ENCODE data around the gene ERC1. TPM values are rescaled to one million over a fixed set of nuclear protein-coding genes. Genes with fewer than 3 reads are reported as not detected.

The ERC1 gene
- total RNA-seq, 1 experiment from 2014 or later = 40.4 TPM

DNA sequence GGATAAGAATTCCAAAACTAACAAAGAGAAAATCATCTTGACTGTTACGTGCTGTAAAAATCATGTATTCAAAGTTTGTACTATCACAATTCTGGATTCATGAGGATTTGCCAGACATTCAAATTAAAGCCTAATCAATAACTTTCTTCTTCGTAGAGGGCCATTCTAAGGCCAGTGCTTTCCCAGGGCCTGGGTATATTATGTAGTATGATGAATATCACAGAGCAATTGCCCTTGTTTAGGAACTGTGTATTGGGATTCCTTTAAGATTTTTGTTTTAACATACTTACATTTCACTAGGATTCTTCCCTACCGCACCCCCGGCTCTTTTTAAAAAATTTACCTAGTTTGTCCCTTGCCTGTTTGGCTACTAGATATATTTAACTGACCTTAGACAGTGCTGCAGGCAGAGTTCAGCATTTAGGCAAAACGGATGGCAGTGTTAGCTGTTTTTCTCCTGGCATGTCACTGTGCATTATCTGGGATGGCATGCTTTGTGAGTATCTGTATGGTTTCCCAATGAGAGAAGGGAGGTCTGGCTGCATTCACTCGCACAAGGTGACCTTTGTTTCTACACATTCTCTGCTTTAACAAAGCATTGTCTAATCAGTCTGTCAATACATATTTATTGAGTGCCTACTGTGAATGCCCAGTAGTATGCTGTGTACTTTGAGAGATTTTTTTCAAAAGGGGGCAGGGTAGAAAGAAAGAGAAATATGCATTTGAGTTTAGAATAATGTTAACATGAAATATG, 63.3 kb downstream of the ERC1 start:
- Histone ChIP-seq H3K9me3 (ENCODE audit: control insufficient read depth, insufficient read depth, low read depth, low read length) (no peaks in the 10 kb centered on the region; the same call in 1 of the 2 replicates), H3K36me3 (ENCODE audit: control insufficient read depth, insufficient read depth, low read length) (no peaks in the 10 kb centered on the region), H3K4me3 (ENCODE audit: low read depth in 2 of 2, low read length in 2 of 2) (no peak overlapping the region), H3K4me1 (ENCODE audit: control insufficient read depth, insufficient read depth, low read length) (no peaks in the 10 kb centered on the region), H3K27me3 (ENCODE audit: control insufficient read depth, insufficient read depth, low read length) (no peaks in the 10 kb centered on the region), H3K27ac (ENCODE audit: low read length) (no peak overlapping the region)
- BruUV-seq (replicated peaks) = no TSS peak
- CTCF ChIA-PET = no interaction called here
- ATAC-seq = no peak
- in situ Hi-C loops (cut with HindIII; ENCODE audit: low pct_unique_long_range_greater_than_20kb, low sequenced_read_pairs) = no loop called here
- no peak for DNase-seq (ENCODE audit: low read depth, low spot score)
- TF ChIP-seq, protein P1, sequence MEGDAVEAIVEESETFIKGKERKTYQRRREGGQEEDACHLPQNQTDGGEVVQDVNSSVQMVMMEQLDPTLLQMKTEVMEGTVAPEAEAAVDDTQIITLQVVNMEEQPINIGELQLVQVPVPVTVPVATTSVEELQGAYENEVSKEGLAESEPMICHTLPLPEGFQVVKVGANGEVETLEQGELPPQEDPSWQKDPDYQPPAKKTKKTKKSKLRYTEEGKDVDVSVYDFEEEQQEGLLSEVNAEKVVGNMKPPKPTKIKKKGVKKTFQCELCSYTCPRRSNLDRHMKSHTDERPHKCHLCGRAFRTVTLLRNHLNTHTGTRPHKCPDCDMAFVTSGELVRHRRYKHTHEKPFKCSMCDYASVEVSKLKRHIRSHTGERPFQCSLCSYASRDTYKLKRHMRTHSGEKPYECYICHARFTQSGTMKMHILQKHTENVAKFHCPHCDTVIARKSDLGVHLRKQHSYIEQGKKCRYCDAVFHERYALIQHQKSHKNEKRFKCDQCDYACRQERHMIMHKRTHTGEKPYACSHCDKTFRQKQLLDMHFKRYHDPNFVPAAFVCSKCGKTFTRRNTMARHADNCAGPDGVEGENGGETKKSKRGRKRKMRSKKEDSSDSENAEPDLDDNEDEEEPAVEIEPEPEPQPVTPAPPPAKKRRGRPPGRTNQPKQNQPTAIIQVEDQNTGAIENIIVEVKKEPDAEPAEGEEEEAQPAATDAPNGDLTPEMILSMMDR (IDR thresholded peaks at IDR 0.05) = no peak
- TF ChIP-seq TCF7L2 (IDR thresholded peaks at IDR 0.05; ENCODE audit: low read depth, low read length) (no peak), SIN3A (IDR thresholded peaks at IDR 0.05; ENCODE audit: borderline replicate concordance, insufficient read depth, low read depth, low read length) (no peak), POLR2AphosphoS5 (IDR thresholded peaks at IDR 0.05; ENCODE audit: low read depth, low read length) (no peak)
- TF ChIP-seq, protein P2, sequence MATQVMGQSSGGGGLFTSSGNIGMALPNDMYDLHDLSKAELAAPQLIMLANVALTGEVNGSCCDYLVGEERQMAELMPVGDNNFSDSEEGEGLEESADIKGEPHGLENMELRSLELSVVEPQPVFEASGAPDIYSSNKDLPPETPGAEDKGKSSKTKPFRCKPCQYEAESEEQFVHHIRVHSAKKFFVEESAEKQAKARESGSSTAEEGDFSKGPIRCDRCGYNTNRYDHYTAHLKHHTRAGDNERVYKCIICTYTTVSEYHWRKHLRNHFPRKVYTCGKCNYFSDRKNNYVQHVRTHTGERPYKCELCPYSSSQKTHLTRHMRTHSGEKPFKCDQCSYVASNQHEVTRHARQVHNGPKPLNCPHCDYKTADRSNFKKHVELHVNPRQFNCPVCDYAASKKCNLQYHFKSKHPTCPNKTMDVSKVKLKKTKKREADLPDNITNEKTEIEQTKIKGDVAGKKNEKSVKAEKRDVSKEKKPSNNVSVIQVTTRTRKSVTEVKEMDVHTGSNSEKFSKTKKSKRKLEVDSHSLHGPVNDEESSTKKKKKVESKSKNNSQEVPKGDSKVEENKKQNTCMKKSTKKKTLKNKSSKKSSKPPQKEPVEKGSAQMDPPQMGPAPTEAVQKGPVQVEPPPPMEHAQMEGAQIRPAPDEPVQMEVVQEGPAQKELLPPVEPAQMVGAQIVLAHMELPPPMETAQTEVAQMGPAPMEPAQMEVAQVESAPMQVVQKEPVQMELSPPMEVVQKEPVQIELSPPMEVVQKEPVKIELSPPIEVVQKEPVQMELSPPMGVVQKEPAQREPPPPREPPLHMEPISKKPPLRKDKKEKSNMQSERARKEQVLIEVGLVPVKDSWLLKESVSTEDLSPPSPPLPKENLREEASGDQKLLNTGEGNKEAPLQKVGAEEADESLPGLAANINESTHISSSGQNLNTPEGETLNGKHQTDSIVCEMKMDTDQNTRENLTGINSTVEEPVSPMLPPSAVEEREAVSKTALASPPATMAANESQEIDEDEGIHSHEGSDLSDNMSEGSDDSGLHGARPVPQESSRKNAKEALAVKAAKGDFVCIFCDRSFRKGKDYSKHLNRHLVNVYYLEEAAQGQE (IDR thresholded peaks at IDR 0.05; ENCODE audit: insufficient read depth in 1 of 2, low read depth in 2 of 2, low read length in 1 of 2) = no peak
- POLR2A ChIA-PET = no interaction called here
- intact Hi-C loops (cut with micrococcal nuclease; ENCODE audit: unreplicated experiment) = no loop called here

DNA sequence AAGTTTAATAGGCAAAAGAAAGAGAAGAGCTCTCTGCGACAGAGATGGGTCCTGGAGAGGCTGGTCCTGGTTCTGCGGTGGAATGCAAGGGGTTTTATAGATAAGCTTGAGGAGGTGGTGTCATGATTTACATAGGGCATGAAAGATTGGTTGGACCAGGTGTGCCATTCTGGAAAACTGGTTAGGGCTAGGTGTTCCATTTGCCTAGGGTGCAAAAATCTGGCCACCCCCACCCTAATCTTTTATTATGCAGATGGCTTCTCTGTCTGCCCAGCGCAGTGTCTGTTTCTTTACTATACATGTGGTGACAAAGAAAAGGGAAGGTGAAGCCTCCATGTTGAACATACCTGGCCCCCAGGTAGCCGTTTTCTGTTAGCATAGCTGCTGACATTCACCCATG, 65.4 kb downstream of the ERC1 start:
- Histone ChIP-seq H3K4me1 (ENCODE audit: control insufficient read depth, insufficient read depth, low read length) (no peaks in the 10 kb centered on the region), H3K27me3 (ENCODE audit: control insufficient read depth, insufficient read depth, low read length) (no peaks in the 10 kb centered on the region), H3K4me3 (ENCODE audit: low read depth in 2 of 2, low read length in 2 of 2) (no peak overlapping the region), H3K27ac (ENCODE audit: low read length) (no peak overlapping the region), H3K36me3 (ENCODE audit: control insufficient read depth, insufficient read depth, low read length) (no peaks in the 10 kb centered on the region), H3K9me3 (ENCODE audit: control insufficient read depth, insufficient read depth, low read depth, low read length) (no peaks in the 10 kb centered on the region; the same call in 1 of the 2 replicates)
- ChIA-PET CTCF (no interaction called here), POLR2A (no interaction called here)
- DNase-seq (ENCODE audit: low read depth, low spot score) (no peak), ATAC-seq (no peak)
- TF ChIP-seq POLR2AphosphoS5 (IDR thresholded peaks at IDR 0.05; ENCODE audit: low read depth, low read length) (no peak), TCF7L2 (IDR thresholded peaks at IDR 0.05; ENCODE audit: low read depth, low read length) (no peak), SIN3A (IDR thresholded peaks at IDR 0.05; ENCODE audit: borderline replicate concordance, insufficient read depth, low read depth, low read length) (no peak)
- TF ChIP-seq, protein P2 (IDR thresholded peaks at IDR 0.05; ENCODE audit: insufficient read depth in 1 of 2, low read depth in 2 of 2, low read length in 1 of 2) = no peak
- TF ChIP-seq, protein P1 (IDR thresholded peaks at IDR 0.05) = no peak
- intact Hi-C loops (cut with micrococcal nuclease; ENCODE audit: unreplicated experiment) (no loop called here), in situ Hi-C loops (cut with HindIII; ENCODE audit: low pct_unique_long_range_greater_than_20kb, low sequenced_read_pairs) (no loop called here)
- BruUV-seq (replicated peaks) = no TSS peak
